ENCODE results near the gene FLNB. TPM values are rescaled to one million over a fixed set of nuclear protein-coding genes. Genes with fewer than 3 reads are reported as not detected.
A peak's percentile ranks its signal among the peaks of the same experiment; 100 is the strongest.

FLNB gene
- total and polyA plus RNA-seq, 8 donors, result 85.2 to 152 (median 102) TPM

- no peaks in the 10 kb centered on the region for H3K36me3 ChIP-seq
- peaks cover 0 to 3% (median 0%) of the 10 kb centered on the region in 3 donors for H3K4me1 ChIP-seq
- no peaks in the 10 kb centered on the region for H3K27me3 ChIP-seq
- WGBS, 2 donors, result 79 to 81% methylated on average over 14 of the region's 14 CpGs
- no peak for TF ChIP-seq CTCF (IDR thresholded peaks at IDR 0.05)
- H3K4me3 ChIP-seq, result no peak within 1 kb of the TSS
- DNase-seq, result no peak
- H3K9me3 ChIP-seq, result no peaks in the 10 kb centered on the region
- intact Hi-C loops (cut with DNase I), result no loop called here
- no peak within 1 kb of the TSS for H3K27ac ChIP-seq
- no peak for FAIRE-seq
- peak in 1 of 4 donors; percentile 22 for ATAC-seq
Measured at GRCh38 chr3:58210761-58211460, 202.7 kb downstream of the FLNB start, which contains the start of gene DNASE1L3. DNASE1L3 (minus strand) TSS chr3:58210972; CDS start chr3:58210906, 66 bp downstream.

GRCh38 chr3:58214484-58215316, 206.5 kb downstream of the FLNB start:
- no peak for FAIRE-seq
- TF ChIP-seq CTCF (IDR thresholded peaks at IDR 0.05), result no peak
- no peak for DNase-seq
- Histone ChIP-seq H3K4me3 (no peak overlapping the region), H3K36me3 (no peaks in the 10 kb centered on the region), H3K4me1 (peaks cover 0 to 8% (median 0%) of the 10 kb centered on the region in 3 donors), H3K27ac (no peak overlapping the region), H3K9me3 (no peaks in the 10 kb centered on the region), H3K27me3 (no peaks in the 10 kb centered on the region)
- intact Hi-C loops (cut with DNase I), result no loop called here
- WGBS, 2 donors, result 62 to 68% methylated on average over 7 of the region's 7 CpGs
- peak in 1 of 4 donors; percentile 51 for ATAC-seq

GRCh38 chr3:58215317-58216025, 207.2 kb downstream of the FLNB start:
- TF ChIP-seq CTCF (IDR thresholded peaks at IDR 0.05), result no peak
- no peak overlapping the region for H3K27ac ChIP-seq
- H3K27me3 ChIP-seq, result no peaks in the 10 kb centered on the region
- H3K4me1 ChIP-seq, result peaks cover 0 to 8% (median 0%) of the 10 kb centered on the region in 3 donors
- WGBS, 2 donors, result 86% methylated on average over 10 of the region's 10 CpGs
- no peaks in the 10 kb centered on the region for H3K36me3 ChIP-seq
- FAIRE-seq (no peak), ATAC-seq (no peak), DNase-seq (no peak)
- H3K4me3 ChIP-seq, result no peak overlapping the region
- intact Hi-C loops (cut with DNase I), result no loop called here
- H3K9me3 ChIP-seq, result no peaks in the 10 kb centered on the region

- no peak for FAIRE-seq
Measured at GRCh38 chr3:58216496-58217195, 208.4 kb downstream of the FLNB start.

More at GRCh38 chr3:58216496-58217195, 208.4 kb downstream of the FLNB start:
- peak overlapping the region in 1 of 4 donors; percentile 29 for H3K27ac ChIP-seq
- H3K27me3 ChIP-seq, result no peaks in the 10 kb centered on the region
- intact Hi-C loops (cut with DNase I), result no loop called here
- DNase-seq, result no peak
- no peak overlapping the region for H3K4me3 ChIP-seq
- WGBS, 2 donors, result 65 to 70% methylated on average over 10 of the region's 10 CpGs
- no peaks in the 10 kb centered on the region for H3K9me3 ChIP-seq
- no peaks in the 10 kb centered on the region for H3K36me3 ChIP-seq
- H3K4me1 ChIP-seq, result peaks cover 0 to 8% (median 0%) of the 10 kb centered on the region in 3 donors
- TF ChIP-seq CTCF (IDR thresholded peaks at IDR 0.05), result no peak
- no peak for ATAC-seq

Measured in pancreas (tissue), 10 donors.